Kasumi-1 (cell line): ENCODE measurements around the gene RSPH3.
"Not testable (repeated sequence)": the region's sequence is repeated elsewhere in the genome, so short reads cannot be mapped to it uniquely, and the experiment has no call there.

Source experiments
- DNase-seq, 2 experiments: peaks; one replicate each; lab custom pipeline; 2025; lab: John Stamatoyannopoulos, UW

Gene RSPH3

DNA sequence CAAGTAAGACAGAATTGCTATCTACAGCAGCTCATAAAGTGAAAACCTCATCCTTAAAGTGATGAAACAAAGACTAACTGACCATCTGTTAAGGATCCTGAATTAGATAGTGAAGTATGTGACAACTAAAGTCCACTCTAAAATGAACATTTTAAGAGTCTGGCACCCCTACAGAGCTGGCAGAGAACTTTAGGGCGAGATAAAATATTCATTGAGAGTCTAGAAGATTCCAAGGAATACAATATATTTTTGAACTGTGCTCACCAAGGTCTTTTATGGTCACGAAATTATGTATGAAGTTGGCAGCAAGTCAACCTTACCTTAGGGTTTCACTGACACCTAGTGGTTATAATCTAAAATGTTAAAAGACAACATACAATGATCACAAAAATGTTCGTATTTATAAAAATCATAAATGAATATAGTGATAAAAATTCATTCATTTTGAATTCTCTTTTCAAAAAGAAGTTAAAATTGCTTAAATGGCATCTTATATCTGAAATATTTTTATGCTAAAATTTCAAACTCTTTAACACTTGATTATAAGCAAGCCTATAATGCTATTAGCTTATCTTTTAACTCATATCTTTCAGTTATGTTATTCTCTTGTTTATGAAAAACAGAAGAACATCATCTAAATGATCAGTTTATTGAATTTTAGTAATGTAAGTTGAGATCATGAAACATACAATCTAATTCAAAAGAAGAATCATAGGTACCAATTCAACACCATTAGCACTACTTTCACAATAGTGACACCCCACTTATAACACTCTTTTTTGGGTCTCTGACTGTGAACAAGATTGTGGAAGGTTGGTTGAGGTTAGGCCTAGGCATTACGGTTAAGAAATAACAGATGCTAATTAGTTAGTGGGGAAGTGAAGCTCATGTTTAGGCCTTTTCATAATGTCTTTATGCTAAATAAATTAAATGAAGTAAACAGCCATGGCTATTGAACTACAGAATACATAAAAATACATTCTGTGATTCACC lies 27.5 kb downstream of the RSPH3 start:
- DNase-seq: peak; percentile 72 to 75

DNA sequence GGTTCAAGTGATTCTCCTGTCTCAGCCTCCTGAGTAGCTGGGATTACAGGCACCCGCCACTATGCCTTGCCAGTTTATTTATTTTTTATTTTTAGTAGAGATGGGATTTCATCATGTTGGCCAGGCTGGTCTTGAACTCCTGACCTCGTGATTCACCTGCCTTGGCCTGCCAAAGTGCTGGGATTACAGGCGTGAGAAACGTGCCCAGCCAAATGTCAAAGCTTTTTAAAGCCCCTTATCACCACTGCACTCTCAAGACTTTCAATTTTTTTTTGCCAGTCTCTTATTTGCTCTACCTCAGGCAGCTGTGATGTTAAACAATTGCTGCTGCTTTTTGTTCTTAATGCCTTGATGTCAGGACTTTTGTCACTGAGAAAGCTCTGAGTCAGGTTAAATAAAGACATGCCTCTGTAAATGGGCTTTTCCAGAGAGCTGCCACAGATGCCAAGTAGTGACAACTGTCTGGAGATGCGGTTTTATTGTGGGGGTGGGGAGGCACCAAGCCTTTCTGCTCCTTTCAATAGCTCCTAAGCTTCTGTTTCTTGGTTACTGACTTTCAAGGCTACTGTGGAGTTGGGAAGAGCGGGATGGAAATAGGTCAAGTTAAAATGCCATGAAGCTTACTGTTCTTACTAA lies 29.2 kb downstream of the RSPH3 start:
- no peak for DNase-seq

DNA sequence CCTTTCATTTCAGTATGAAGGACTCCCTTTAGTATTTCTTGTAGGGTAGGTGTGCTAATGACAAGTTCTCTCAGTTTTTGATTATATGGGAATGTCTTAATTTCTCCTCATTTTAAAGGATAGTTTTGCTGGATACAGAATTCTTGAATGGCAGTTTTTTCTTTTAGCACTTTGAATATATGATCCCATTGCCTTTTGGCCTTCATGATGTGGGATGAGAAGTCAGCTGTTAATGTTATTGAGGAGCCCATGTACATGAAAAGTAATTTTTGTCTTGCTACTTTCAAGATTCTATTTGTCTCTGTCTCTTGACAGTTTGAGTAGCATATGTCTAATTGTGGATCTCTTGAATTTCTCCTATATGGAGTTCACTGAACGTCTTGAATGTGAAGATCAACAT lies 30.9 kb downstream of the RSPH3 start:
- no peak for DNase-seq

DNA sequence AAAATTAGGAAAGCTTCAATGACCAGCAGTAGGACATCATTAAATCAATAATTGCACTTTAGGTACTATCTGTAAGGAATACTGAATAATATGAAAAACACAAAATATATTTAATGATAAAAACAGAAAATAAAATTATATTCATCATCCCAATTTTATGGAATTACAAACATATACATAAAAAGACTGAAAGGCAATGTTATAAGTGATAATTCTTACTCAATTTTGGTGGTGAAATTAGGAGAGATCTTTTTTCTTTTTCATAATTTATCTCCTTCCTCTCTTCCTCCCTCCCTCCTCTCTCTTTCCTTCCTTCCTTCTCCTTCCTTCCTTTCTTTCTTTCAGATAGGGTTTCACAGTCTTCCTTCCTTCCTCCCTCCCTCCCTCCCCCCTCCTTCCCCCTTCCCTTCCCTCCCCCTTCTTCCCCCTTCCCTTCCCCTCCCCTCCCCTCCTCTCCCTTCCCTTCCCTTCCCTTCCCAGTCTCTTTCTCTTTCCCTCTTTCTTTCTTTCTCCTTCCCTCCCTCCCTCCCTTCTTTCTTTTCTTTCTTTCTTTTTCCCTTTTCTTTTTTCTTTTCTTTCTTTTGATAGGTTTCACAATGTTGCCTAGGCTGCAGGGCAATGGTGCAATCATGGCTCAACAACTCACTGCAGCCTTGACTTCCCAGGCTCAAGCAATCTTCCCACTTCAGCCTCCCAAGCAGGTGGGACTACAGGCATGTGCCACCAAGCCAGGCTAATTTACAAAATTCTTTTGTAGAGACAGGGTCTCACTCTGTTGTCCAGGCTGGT lies 36.8 kb downstream of the RSPH3 start:
- DNase-seq: no peak

DNA sequence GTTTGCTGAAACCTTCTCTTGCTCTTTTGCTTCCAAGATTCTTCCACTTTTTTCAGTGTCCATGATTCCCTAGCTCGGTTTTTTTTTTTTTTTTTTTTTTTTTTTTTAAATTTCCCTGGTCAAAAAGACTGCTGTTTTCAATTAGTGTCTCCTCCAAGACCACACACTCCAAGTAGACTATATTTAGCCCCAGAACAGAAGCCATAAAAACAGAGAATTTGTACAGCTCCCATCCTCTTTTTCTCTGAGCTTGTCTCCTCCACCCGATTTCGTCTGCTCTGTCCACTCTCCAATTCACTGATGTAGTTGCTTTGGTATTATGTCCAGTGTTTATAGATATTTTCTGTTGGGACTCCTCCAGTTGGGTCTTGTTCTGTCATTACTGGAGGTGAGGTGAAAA lies 37.6 kb downstream of the RSPH3 start:
- no peak for DNase-seq

DNA sequence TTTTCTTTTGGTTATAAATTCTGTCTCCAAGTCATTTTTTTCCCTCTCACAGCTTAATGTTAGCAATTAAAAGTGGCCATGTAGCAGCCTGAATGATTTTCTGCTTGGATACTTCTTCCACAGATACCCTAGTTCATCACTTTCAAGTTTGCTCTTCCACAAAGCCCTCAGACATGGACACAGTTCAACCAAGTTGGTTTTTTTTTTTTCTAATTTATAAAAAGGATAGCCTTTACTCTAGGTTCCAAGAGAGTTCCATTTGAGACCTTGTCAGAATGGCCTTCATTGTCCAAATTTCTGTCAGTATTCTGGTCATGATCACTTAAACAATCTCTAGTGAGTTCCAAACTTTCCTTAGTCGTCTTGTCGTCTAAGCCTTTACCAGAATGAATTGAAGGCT lies 40.0 kb downstream of the RSPH3 start:
- DNase-seq: no peak

DNA sequence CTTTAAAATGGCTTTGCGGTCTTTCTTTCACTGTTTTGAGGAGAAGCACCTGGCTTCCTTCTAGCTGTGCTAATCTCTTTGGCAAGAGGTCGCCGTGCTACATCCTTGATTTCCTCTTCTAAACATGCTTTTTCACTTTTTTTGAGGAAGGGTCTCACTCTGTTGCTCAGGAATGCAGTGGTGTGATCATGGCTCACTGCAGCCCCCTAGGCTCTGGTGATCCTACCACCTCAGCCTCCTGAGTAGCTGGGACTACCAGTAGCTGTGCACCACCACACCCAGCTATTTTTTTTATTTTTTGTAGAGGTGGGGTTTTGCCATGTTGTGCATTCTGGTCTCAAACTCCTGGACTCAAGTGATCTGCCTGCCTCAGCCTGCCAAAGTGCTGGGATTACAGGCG lies 40.5 kb downstream of the RSPH3 start:
- no peak for DNase-seq

DNA sequence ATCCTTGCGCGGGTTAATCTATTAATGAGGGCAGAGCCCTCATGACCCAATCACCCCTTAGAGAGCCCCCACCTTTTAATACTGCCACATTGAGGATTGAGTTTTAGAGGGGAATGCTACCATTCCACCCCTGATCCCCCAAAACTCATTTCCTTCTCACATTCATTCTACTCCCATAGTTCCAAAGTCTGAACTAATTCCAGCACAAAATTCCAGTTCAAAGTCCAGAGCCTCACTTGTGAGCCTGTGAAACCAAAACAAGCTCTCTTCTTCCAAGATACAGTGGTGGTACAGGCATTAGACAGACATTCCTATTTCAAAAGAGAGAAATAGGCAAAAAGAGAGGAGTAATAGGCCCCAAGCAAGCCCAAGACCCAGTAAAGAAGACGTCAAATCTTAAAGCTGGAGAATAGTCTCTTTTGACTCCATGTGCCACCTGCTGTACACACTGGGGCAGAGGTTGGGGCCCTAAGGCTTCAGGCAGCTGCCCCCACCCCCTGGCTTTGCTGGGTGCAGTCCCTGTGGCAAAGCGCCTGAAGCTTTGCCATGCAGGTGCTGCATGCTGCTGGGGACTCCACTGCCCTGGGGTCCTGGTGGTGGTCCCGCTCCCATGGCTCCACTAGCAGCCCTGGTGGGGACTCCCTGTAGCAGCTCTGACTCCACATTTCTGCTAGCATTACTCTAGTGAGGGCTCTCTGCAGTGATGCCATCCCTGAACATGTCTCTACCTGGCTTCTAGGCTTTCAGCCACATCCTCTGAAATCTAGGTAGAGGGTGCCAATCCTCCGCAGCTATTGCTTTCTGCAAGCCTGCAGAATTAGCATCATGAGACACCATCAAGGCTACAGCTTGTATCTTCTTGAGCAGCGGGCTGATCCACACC lies 41.3 kb downstream of the RSPH3 start:
- DNase-seq: no peak

DNA sequence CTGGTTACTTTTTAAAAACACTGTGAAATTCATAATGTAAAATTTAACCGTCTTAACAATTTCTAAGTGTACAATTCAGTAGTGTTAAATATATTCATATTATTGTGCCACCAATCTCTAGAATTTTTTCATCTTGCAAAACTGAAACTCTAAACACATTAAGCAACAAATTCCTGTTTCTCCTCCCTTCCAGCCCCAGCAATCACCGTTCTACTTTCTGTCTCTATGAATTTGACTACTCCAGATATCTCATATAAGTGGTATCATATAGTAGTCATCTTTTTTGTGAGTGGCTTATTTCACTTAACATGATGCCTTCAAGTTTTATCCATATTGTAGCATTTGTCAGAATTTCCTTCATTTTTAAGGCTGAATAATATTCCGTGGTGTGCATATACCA lies 44.7 kb downstream of the RSPH3 start:
- no peak for DNase-seq

DNA sequence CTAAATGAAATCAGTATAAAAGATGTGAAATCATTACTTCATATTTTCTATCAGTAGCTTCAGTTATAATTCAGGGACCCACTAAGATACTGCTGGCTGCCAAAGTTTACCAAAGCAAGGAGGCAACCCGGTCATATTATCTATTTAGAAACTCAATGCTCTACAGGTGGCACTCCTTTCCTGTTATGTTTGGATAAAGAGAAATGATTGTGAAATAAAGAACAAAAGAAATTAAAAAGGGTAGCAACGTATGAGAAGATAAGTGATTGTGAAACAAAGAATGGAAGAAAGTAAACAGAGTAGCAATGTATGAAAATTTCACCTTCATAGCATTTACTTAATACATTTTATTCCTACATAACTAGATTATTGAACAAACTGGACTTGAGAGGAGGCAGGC lies 45.2 kb downstream of the RSPH3 start:
- no peak for DNase-seq

DNA sequence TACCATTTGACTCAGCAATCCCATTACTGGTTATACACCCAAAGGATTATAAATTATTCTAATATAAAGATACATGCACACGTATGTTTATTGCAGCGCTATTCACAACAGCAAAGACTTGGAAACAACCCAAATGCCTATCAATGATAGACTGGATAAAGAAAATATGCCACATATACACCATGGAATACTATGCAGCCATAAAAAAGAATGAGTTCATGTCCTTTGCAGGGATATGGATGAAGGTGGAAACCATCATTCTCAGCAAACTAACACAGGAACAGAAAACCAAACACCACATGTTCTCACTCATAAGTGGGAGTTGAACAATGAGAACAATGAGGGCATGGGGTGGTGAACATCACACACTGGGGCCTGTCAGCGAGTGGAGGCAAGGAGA lies 48.0 kb downstream of the RSPH3 start:
- not testable (repeated sequence) for DNase-seq

DNA sequence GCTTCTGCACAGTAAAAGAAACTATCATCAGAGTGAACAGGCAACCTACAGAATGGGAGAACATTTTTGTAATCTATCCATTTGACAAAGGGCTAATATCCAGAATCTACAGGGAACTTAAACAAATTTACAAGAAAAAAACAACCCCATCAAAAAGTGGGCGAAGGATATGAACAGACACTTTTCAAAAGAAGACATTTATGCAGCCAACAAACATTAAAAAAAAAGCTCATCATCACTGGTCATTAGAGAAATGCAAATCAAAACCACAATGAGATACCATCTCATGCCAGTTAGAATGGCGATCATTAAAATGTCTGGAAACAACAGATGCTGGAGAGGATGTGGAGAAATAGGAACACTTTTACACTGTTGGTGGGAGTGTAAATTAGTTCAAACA lies 48.4 kb downstream of the RSPH3 start:
- not testable (repeated sequence) for DNase-seq

DNA sequence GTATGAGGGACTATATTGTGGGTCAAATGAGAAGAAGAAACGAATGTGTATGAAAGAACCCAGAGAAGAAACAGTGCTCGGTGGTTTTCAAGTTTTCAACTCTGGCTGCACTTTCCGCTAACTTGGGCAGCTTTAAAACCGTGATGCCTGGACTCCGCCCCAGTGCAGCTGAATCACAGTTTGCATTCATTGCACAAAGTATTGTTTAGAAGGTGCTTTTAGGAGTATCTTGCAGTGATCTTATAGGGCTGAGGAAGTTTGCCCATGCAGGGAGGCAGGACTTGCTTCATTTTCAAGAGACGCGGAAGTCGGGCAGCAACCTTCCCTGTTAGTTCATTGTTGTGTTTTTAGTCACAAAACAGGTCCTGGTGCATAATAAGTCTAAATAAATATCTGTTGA lies 52.7 kb downstream of the RSPH3 start:
- DNase-seq: no peak

DNA sequence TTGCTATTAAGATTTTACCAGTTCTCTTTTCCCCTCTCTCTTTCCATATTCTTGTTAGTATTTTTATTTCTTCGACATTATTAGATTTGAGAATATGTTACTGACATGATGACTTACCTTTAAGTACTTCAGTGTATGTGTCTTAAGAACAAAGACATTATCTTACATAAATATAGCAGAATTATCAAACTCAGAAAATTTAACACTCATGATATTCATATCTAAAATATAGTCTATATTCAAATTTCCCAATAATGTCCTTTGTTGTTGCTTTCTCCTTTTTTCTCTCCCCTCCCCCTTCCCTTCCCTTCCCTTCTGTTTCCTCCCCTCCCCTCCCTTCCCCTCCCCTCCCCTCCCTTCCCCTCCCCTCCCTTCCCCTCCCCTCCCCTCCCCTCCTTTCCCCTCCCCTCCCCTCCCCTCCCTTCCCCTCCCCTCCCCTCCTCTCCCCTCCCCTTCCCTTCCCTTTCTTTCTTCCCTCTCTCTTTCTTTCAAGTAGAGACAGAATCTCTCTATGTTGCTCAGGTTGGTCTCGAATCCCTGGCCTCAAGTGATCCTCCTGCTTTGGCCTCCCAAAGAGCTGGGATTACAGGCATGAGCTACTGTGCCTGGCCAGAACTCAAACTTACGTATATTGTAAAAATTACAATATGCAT lies 56.5 kb downstream of the RSPH3 start:
- DNase-seq: no peak

DNA sequence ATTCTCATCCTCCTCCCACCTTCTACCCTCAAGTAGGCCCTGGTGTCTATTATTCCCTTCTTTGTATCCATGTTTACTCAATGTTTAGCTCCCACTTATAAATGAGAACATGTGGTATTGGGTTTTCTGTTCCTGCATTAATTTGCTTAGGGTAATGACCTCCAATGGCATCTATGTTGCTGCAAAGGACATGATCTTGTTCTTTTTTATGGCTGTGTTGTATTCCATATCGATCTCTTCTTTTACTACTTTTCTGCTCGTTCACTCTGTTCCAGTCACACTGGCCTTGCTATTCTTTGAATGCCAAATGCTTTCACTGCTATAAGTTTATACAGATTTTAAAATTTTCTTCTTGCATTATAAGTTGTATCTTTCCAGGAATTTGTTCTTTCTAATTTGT lies 57.7 kb downstream of the RSPH3 start:
- no peak for DNase-seq

DNA sequence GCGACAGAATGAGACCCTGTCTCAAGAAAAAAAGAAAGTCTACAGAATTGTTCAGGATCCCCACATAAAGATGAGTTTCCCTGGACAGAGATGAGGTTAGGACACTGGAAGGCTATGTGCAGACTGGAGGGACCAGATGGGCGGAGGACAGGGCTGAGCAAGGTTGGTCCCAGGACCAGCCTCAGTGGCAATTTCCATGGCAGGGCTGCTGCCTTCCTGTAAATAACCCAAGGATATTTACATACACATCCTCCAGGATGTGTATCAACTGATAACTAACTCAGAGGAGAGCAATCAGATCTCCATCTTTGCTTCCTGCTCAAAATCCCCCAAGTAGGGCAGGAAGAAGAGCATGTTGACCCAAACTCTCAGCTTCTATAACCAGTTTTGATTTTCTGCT lies 58.8 kb downstream of the RSPH3 start:
- DNase-seq: no peak

DNA sequence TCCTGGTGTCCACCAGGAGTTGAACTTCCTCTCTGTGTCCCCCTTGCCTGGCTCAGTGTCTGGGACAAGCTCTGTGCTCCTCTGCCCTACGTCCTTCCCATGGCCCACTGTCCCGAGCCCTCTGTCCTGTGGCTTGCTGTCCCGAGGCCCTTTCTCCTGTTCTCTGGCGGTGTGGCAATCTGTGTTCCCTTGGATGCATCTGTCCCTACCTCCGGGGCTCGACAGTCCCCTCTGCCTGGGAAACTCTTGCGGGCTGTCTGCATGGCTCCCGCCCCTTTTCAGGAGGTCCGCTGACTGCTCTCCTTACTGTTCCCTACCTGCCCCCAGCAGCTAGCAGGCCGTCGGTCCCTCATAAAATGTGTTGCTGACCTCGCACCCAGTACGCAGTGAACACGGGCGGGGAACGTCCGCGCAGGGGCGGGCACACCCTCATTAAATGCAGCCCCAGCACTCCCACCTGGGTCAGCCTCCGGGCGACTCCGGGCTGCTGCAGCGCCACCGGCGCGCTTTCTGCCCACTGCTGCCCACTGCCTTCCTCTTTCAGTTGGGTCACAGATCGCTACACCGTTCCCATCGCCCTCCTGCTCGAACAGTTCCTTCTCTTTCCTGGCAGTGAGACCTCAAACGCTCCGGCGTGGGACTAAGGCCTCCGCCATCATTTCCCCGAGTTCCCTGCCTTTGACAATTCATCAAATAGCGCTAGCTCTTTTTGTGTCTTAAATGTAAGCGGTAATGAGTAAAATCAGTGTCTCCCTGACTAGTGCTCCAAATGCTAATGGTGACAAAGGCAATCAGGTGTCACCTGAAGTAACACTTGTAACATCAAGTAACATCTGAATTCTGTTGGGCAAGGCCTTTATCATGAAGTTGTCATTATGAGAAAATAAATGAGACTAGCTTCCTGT lies 60.5 kb downstream of the RSPH3 start:
- no peak for DNase-seq

DNA sequence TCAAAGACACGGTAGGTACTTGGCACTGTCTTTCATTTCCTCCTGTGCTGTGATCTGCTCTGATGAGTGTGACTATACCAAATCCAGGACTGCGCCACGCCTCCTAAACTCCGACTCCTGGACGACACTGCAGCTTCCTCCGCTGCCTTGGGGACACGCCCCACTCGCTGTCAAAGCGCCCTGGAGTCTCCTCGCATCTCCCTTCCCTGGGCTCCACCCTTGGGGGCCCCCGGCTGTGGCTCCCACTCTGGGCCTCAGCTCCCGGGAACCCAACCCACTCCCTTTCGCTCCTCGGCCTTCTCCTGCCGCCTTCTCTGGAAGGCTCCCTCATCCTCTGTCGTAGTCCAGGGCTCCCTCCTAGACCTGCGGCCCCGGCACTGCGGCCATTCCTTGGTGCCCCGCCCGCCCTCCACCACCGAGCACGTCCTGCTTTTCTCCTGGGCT lies 61.2 kb downstream of the RSPH3 start:
- DNase-seq: no peak

DNA sequence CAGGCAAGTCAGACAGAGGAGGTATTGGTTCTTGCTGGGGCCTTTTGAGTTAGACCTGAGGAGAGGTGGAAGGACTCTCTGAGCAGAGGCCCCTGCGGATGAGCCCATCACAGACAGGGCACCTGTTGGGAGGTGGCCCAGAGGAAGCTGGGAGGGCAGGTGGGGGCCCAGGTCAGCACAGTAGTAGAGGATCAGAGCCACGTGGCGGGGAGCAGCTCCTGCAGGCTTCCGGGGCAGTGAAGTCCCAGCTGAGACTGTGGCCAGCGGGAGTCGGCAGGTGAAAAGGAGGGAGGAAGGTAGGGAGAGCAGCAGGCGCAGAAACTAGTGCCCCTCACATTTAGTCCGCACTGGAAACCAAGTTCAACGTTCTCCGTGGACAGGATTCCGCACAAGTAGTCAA lies 61.8 kb downstream of the RSPH3 start:
- no peak for DNase-seq

DNA sequence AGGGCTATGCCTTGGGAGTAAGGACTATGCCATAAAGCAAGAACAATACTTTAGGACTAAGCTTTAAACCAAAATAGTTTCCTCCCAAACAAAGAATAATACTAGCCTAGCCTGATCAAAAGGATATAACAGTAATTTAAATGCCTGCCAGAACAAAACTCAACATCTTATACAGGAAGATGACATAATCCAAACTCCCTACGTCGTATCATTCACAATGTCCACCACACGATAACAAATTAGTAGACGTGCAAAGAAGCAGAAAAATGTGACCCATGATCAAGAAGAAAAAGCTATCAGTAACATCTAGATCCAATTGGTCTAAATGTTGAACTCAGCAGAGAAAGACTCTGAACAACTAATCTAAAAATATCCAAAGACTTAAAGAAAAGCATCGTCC lies 65.8 kb downstream of the RSPH3 start:
- no peak for DNase-seq
